Right hindlimb (tissue), 1 donor: ENCODE data around the gene FAM83G.
"Not testable (repeated sequence)": the region's sequence is repeated elsewhere in the genome, so short reads cannot be mapped to it uniquely, and the experiment has no call there.

Source experiments
- DNase-seq: peaks from one replicate; pipeline ENCODE4 v3.0.0-alpha.2; 2018

Gene FAM83G

GRCh38 chr17:18949566-18949965, 55.0 kb downstream of the FAM83G start:
- no peak for DNase-seq

GRCh38 chr17:18948476-18949006, 56.0 kb downstream of the FAM83G start:
- DNase-seq = no peak

- no peak for DNase-seq
These were observed 56.7 kb downstream of the FAM83G start for GRCh38 chr17:18947866-18948265.

- no peak for DNase-seq
These were observed 58.0 kb downstream of the FAM83G start for GRCh38 chr17:18946536-18946935.

GRCh38 chr17:18944646-18945045, 59.9 kb downstream of the FAM83G start:
- no peak for DNase-seq

GRCh38 chr17:18938692-18939023, 65.9 kb downstream of the FAM83G start:
- DNase-seq = no peak

- no peak for DNase-seq
These were observed 66.4 kb downstream of the FAM83G start for GRCh38 chr17:18937981-18938691.

- DNase-seq = no peak
These were observed 71.2 kb downstream of the FAM83G start for GRCh38 chr17:18933102-18934058.

- no peak for DNase-seq
These were observed 72.1 kb downstream of the FAM83G start for GRCh38 chr17:18932360-18933055.

- DNase-seq = no peak
These were observed 75.9 kb downstream of the FAM83G start for GRCh38 chr17:18928628-18929125.

- no peak for DNase-seq
These were observed 79.4 kb downstream of the FAM83G start for GRCh38 chr17:18925187-18925586.

GRCh38 chr17:18922596-18922995, 82.0 kb downstream of the FAM83G start:
- not testable (repeated sequence) for DNase-seq

- no peak for DNase-seq
These were observed 82.6 kb downstream of the FAM83G start for GRCh38 chr17:18921912-18922451.

- DNase-seq = no peak
These were observed 83.1 kb downstream of the FAM83G start for GRCh38 chr17:18921485-18921884.

GRCh38 chr17:18920911-18921441, 83.6 kb downstream of the FAM83G start:
- DNase-seq = no peak

GRCh38 chr17:18919963-18920362, 84.6 kb downstream of the FAM83G start:
- DNase-seq = no peak
